Ovary (tissue), 9 donors: ENCODE measurements around the gene TMEM134. TPM values are rescaled to one million over a fixed set of nuclear protein-coding genes. Genes with fewer than 3 reads are reported as not detected.

ENCODE experiments used
- DNase-seq, 5 donors: peaks; one replicate each; pipeline ENCODE4 v3.0.0-alpha.2; 2019 to 2020
- H3K27ac ChIP-seq, 2 donors: fragments of 200-600 bp; one replicate each; pipeline versions ENCODE4 v1.5.1 to v1.8.0; 2019 to 2022
- H3K27me3 ChIP-seq: fragments of 200-600 bp; one replicate; pipeline ENCODE4 v1.8.0; 2022
- H3K36me3 ChIP-seq: fragments of 200-600 bp; sonication (generic); one replicate; pipeline ENCODE4 v1.5.1; 2019
- H3K4me1 ChIP-seq: one replicate; pipeline ENCODE4 v1.8.1; 2013; ENCODE audit warnings: mild to moderate bottlenecking, moderate library complexity; ENCODE audit not compliant: insufficient read depth
- H3K4me3 ChIP-seq: fragments of 200-600 bp; sonication (generic); one replicate; pipeline ENCODE4 v1.5.1; 2017
- H3K9me3 ChIP-seq, 2 donors: fragments of 200-600 bp in 1 of 2; sonication (generic) in 1 of 2; one replicate each; pipeline versions ENCODE4 v1.5.1 to v1.8.1; 2013 to 2019; ENCODE audit warnings: mild to moderate bottlenecking in 1 of 2, moderate library complexity in 1 of 2
- EP300 ChIP-seq: sonication (generic); formaldehyde crosslinking; IDR thresholded peaks from one replicate; pipeline ENCODE4 v1.6.1; 2017; ENCODE audit warnings: antibody characterized with exemption
- POLR2A ChIP-seq: fragments of 450-650 bp; IDR thresholded peaks from one replicate; pipeline ENCODE4 v1.6.1; 2017; ENCODE audit warnings: antibody characterized with exemption, mild to moderate bottlenecking, moderate library complexity
- WGBS, 3 donors: extraction: QIAGEN DNeasy Blood & Tissue Kit in 1 of 3; methylation state at CpG; one replicate each; pipeline versions ENCODE4 v1.1.5 to v1.1.7; 2013 to 2017; 5-methylcytosine and 5-hydroxymethylcytosine counted together
- intact Hi-C, 4 donors: fragments of 100-400 bp; cut with DNase I; formaldehyde crosslinking; loops; one replicate each; pipeline versions ENCODE4 v1.11.0 to v1.15.1; 2022 to 2023
- polyA plus RNA-seq, 2 donors: library from polyadenylated mRNA; stranded (reverse); fragments of 200-250 nt in 1 of 2; fragments of 350-450 nt in 1 of 2; fragmentation: Illumina TruSeq in 1 of 2; extraction: RNeasy Lipid Tissue Mini Kit (QIAGEN cat#74804) in 1 of 2; gene quantifications; one replicate each; pipeline ENCODE4 v1.2.3, GENCODE V29; 2013 to 2014
- total RNA-seq, 7 donors: library from RNA; depleted of rRNA in 2 of 7; stranded (reverse); fragments of >200 nt in 2 of 7; fragmentation: NEBNext Ultra II Directional in 3 of 7; extraction: Animal tissue kit (Norgen Biotek cat#: 25700) in 3 of 7; gene quantifications; one replicate each; pipeline versions ENCODE4 v1.1.0 to v1.2.4, GENCODE V29; 2016 to 2023
- TF ChIP-seq, protein P1 (sequence below), 3 donors: fragments of 450-650 bp in 2 of 3; fragments of 200-600 bp in 1 of 3; IDR thresholded peaks; one replicate each; pipeline versions ENCODE4 v1.5.1 to v1.8.0; 2016 to 2022; ENCODE audit warnings: antibody characterized with exemption in 3 of 3, mild to moderate bottlenecking in 1 of 3
- donor health status: DM: no; HTN: no; CAD: no; lungs with moderate emphysema.
- donor health status: DM: no; HTN: no; CAD: no.
- donor health status: Bipolar disorder and iron deficiency.
- donor health status: DM: yes; HTN: yes; CAD: no.
- donor health status: DM: no; HTN: no; CAD: no.
- donor health status: DM: yes; HTN: yes; CAD: no.

The TMEM134 gene
- total and polyA plus RNA-seq, 9 donors: 2.7 to 69.8 (median 44.3) TPM

DNA sequence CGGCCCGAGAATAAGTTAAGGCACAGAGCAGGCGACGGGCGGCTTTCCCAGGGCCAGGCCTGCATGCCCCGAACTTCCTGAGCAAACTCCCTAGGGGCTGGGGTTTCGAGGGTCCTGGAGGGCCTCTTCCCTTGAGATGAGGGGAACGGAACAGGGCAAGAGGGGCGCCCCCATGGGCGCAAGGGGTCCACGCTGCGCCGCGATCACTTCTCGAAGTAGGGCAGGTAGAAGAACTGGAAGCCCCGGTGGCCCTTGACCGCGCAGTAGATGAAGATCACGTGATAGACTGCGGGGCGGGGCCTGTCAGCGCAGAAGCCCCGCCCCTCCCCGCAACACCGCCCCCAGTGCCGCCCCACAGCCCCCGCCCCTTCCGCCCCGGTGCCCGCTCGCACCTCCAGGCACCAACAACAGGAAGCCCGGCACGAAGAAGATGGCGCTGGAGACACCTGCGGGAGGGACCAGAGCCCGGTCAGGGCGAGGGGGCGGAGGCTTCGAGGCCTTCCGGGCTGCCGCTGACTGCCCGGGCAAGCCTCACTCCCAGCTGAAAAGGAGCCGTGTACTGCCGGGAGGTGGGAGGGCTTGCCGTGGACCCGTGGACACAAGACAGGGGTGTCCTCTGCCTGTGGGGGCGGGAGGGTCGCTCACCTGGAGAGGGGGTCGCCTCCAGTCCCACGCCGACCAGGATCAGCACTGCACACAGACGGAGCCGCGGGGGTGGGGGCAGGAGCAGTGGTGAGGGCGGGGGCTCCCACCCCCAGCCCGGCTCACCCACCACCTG lies 4.5 kb downstream of the TMEM134 start:
- intact Hi-C loops: loop anchor here in 1 of 4 donors (5.0 kb wide), 1 partner anchor 67 kb away; no protein-coding TSS in a partner anchor
- Histone ChIP-seq H3K4me3 (peak overlapping the region; percentile 39), H3K4me1 (peaks cover 7% of the 10 kb centered on the region), H3K27me3 (no peaks in the 10 kb centered on the region), H3K27ac (peak overlapping the region; percentile 63 to 78), H3K9me3 (no peaks in the 10 kb centered on the region), H3K36me3 (no peaks in the 10 kb centered on the region)
- 21 to 49% (median 28%) methylated on average over 35 to 56 of the region's 56 CpGs for WGBS, 3 donors
- TF ChIP-seq POLR2A (no peak), EP300 (no peak)
- TF ChIP-seq, protein P1, sequence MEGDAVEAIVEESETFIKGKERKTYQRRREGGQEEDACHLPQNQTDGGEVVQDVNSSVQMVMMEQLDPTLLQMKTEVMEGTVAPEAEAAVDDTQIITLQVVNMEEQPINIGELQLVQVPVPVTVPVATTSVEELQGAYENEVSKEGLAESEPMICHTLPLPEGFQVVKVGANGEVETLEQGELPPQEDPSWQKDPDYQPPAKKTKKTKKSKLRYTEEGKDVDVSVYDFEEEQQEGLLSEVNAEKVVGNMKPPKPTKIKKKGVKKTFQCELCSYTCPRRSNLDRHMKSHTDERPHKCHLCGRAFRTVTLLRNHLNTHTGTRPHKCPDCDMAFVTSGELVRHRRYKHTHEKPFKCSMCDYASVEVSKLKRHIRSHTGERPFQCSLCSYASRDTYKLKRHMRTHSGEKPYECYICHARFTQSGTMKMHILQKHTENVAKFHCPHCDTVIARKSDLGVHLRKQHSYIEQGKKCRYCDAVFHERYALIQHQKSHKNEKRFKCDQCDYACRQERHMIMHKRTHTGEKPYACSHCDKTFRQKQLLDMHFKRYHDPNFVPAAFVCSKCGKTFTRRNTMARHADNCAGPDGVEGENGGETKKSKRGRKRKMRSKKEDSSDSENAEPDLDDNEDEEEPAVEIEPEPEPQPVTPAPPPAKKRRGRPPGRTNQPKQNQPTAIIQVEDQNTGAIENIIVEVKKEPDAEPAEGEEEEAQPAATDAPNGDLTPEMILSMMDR (IDR thresholded peaks at IDR 0.05): no peak
- DNase-seq: peak; percentile 73 to 88 (median 85)

DNA sequence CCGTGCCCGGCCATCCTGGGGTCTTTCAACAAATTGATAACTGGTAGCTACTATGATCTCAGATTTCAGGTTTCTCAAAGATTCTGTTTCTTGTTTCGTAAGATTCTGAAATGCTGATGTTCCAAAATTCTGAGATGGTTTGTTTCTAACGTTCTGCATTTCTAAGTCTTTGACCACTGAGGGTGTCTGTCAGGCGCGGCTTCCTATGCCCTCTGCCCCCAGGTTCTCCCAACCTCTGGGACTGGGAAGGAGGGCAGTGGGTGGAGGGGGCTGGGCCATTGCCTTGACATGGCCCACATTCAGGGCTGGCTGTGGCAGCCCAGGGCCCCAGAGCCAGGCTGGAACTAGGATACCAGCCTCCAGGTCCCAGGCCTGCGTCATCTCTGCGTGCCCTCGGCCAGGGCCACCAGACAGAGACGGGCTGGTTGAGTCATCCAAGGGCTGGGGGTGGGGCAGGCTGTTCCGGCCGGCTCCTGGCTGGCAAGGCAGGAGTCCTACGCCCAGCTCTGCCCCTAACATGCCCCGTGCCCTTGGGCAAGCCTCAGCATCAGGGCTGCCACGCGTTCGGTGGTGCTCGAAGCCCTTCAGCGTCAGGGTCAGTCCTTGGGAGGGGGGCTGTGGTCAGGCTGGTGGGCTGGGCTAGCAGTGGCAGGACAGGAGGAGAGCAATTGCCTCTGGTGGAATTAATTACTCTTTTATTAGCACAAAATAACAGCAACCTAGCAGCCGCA lies 5.2 kb downstream of the TMEM134 start:
- Histone ChIP-seq H3K36me3 (no peaks in the 10 kb centered on the region), H3K9me3 (no peaks in the 10 kb centered on the region), H3K27ac (peak overlapping the region; percentile 63 to 78), H3K4me3 (peak overlapping the region; percentile 39), H3K4me1 (peaks cover 7% of the 10 kb centered on the region), H3K27me3 (no peaks in the 10 kb centered on the region)
- TF ChIP-seq EP300: no peak
- TF ChIP-seq POLR2A: no peak
- TF ChIP-seq, protein P1 (IDR thresholded peaks at IDR 0.05): no peak
- 79 to 85% (median 81%) methylated on average over 20 of the region's 20 CpGs for WGBS, 3 donors
- peak in 3 of 5 donors; percentile 57 to 58 (median 57) for DNase-seq
- intact Hi-C loops: no loop called here

DNA sequence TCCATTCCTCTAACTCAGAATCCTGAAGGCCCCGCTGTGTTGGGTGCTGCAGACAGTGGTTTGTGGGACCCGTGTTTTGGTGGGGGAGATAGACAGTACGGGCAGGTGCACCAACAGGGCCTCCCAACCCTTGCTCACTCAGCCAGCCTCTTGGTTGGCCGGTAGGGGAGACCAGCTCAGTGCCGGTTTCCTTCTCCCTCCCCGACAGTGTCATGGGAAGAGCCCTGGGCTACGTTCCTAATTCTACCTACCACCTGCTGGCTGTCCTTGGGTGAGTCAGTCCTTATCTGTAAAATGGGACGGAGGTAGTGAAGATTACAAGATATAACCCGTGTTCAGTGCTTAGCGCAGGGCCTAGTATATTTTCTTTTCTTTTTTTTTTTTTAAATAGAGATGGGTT lies 5.9 kb downstream of the TMEM134 start:
- Histone ChIP-seq H3K36me3 (no peaks in the 10 kb centered on the region), H3K27me3 (no peaks in the 10 kb centered on the region), H3K9me3 (no peaks in the 10 kb centered on the region), H3K27ac (no peak overlapping the region), H3K4me1 (peaks cover 7% of the 10 kb centered on the region), H3K4me3 (no peak overlapping the region)
- intact Hi-C loops: no loop called here
- 72 to 87% (median 80%) methylated on average over 10 of the region's 10 CpGs for WGBS, 3 donors
- TF ChIP-seq EP300 (no peak), POLR2A (no peak)
- TF ChIP-seq, protein P1 (IDR thresholded peaks at IDR 0.05): no peak
- peak in 1 of 5 donors; percentile 14 for DNase-seq

DNA sequence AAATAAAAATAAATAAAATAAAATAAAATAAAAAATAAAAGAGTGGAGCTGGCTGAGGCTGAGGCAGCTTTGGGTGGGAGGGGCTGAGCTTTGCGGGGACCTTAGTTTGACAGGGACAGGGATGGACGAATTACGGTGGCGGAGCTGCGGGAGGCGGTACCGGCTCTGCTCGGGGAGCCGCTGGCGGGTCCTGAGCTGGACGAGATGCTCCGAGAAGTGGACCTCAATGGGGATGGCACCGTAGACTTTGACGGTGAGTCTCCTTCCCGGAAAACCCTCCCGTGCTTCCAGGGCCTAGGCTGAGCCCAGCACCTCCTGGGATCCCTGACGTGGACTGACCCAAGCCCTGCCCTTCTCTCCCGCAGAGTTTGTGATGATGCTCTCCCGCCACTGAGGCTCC lies 10.8 kb downstream of the TMEM134 start:
- H3K9me3 ChIP-seq: no peaks in the 10 kb centered on the region
- WGBS, 3 donors: 71 to 82% (median 75%) methylated on average over 19 of the region's 19 CpGs
- no peak overlapping the region for H3K4me3 ChIP-seq
- no peaks in the 10 kb centered on the region for H3K4me1 ChIP-seq
- no peaks in the 10 kb centered on the region for H3K27me3 ChIP-seq
- no peak overlapping the region for H3K27ac ChIP-seq
- peak in 2 of 5 donors; percentile 14 to 20 for DNase-seq
- TF ChIP-seq EP300 (no peak), POLR2A (no peak)
- TF ChIP-seq, protein P1 (IDR thresholded peaks at IDR 0.05): no peak
- no peaks in the 10 kb centered on the region for H3K36me3 ChIP-seq
- intact Hi-C loops: no loop called here
